Esophagus muscularis mucosa (tissue), 4 donors: ENCODE data around the gene ZNF217. TPM values are rescaled to one million over a fixed set of nuclear protein-coding genes. Genes with fewer than 3 reads are reported as not detected.
"Not testable (repeated sequence)": the region's sequence is repeated elsewhere in the genome, so short reads cannot be mapped to it uniquely, and the experiment has no call there.

Source experiments
- DNase-seq: peaks from one replicate; pipeline ENCODE4 v3.0.0-alpha.2; 2017; ENCODE audit errors: extremely low spot score
- H3K27ac ChIP-seq, 4 donors: fragments of 200-600 bp; sonication (generic); replicated peaks in 1 of 4; 1 replicate in 3 of 4; 2 replicates in 1 of 4; pipeline ENCODE4 v1.5.1; 2016 to 2019; ENCODE audit warnings: mild to moderate bottlenecking in 1 of 4
- H3K27me3 ChIP-seq, 4 donors: fragments of 200-600 bp; sonication (generic); one replicate each; pipeline versions ENCODE4 v1.5.1 to v1.6.0; 2016 to 2019
- H3K36me3 ChIP-seq, 4 donors: fragments of 200-600 bp; sonication (generic); one replicate each; pipeline ENCODE4 v1.5.1; 2016 to 2019
- H3K4me1 ChIP-seq, 4 donors: fragments of 200-600 bp; sonication (generic); one replicate each; pipeline ENCODE4 v1.5.1; 2016 to 2019
- H3K4me3 ChIP-seq, 4 donors: fragments of 200-600 bp; sonication (generic); 1 replicate in 2 of 4; 2 replicates in 2 of 4; pipeline ENCODE4 v1.5.1; 2016 to 2019; ENCODE audit warnings: mild to moderate bottlenecking in 4 of 4, moderate library complexity in 1 of 4
- H3K9me3 ChIP-seq, 4 donors: fragments of 200-600 bp; sonication (generic); 1 replicate in 3 of 4; 2 replicates in 1 of 4; pipeline ENCODE4 v1.5.1; 2016 to 2019
- CTCF ChIP-seq, 3 experiments: fragments of 200-600 bp in 2 of 3; fragments of 450-650 bp in 1 of 3; sonication (generic) in 2 of 3; IDR thresholded peaks; one replicate each; pipeline ENCODE4 v1.5.1; 2017 to 2019; ENCODE audit warnings: antibody characterized with exemption in 3 of 3, mild to moderate bottlenecking in 2 of 3, moderate library complexity in 1 of 3
- EP300 ChIP-seq: sonication (generic); formaldehyde crosslinking; IDR thresholded peaks from one replicate; pipeline ENCODE4 v1.6.1; 2017; ENCODE audit warnings: antibody characterized with exemption
- POLR2A ChIP-seq: fragments of 450-650 bp; IDR thresholded peaks from one replicate; pipeline ENCODE4 v1.6.1; 2017; ENCODE audit warnings: antibody characterized with exemption, moderate library complexity, mild to moderate bottlenecking, low read depth
- POLR2AphosphoS5 ChIP-seq, 2 donors: sonication (generic); formaldehyde crosslinking; IDR thresholded peaks; one replicate each; pipeline ENCODE4 v1.6.1; 2017; ENCODE audit warnings: antibody characterized with exemption in 2 of 2
- WGBS: methylation state at CpG from one replicate; pipeline ENCODE4 v1.1.5; 2018; 5-methylcytosine and 5-hydroxymethylcytosine counted together
- intact Hi-C: fragments of 100-400 bp; cut with DNase I; formaldehyde crosslinking; loops from one replicate; pipeline ENCODE4 v1.15.1; 2023
- total RNA-seq, 4 donors: library from RNA; depleted of rRNA; stranded (reverse); fragments of >200 nt; gene quantifications; one replicate each; pipeline versions ENCODE4 v1.1.0 to v1.2.1, GENCODE V29; 2016

The ZNF217 gene
- total RNA-seq = 10 to 100 TPM; 15.4 to 27.3 (median 18.6) TPM

DNA sequence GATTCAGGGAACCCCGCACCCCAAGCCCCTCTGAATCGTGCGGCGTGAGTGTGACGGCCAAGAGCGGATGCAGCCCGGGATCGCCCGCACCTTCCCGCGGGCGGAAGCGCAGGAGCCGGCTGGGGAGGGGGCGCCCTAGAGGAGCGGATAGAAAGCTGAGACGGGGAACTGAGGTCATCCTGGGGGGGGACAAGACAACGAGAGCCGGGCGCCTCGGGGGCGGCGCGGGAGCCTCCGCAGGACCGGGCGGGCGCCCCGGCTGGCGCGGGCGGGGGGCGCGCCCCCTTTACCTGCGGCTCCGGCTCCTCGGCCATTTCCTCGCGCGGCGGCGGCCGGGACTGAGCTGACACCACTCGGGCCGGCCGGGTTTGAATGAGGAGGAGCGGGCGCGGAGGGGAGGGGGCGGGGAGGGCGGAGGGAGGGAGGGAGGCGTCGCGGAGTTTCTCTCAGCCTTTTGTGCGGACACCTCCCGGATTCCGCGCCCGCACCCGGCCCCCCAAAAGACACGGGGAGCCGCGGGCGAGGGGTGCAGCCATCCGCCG lies at the start of gene ZNF217:
TSS of gene ZNF217 (minus strand) at position 374 of the 542 bp plus-strand sequence. CDS start 11,013 bp downstream, outside the sequence.
- intact Hi-C loops, H3K36me3 ChIP-seq, H3K9me3 ChIP-seq, H3K27me3 ChIP-seq, DNase-seq: not testable (repeated sequence)
- Histone ChIP-seq H3K4me3 (peak within 1 kb of the TSS; percentile 75 to 94 (median 94)), H3K27ac (peak within 1 kb of the TSS; percentile 91 to 99 (median 99)), H3K4me1 (peaks cover 12 to 61% (median 49%) of the 10 kb centered on the region in 4 donors)
- no CpG with 5 or more reads among the region's 66 CpGs for WGBS

DNA sequence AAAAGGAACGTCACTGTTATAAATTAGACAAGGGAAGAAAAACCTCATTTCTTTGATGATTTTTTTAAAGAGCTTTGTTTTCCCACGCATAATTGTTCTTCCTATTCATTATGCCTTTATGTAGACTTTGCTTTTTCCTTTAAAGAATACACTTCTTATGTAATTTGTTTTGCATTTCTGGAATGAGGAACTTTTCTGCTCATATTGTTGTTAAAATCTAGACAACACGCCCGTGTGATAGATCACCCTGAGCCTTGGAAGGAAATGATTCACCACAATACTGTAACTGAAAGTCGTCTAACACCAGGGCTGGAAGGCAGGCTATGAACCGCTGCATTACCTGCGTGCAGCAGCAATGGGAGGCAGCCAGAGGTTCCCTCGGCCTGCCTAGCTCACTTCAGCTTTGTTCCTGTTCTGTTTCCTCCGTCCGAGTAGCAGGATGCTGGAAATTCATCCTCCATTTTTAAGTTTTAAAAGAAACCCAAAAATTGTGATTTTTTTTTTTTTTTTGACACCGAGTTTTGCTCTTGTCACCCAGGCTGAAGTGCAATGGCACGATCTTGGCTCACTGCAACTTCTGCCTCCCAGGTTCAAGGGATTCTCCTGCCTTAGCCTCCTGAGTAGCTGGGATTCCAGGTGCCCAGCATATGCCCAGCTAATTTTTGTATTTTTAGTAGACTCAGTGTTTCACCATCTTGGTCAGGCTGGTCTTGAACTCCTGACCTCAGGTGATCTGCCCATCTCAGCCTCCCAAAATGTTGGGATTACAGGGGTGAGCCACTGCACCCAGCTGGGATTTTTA lies 49.6 kb upstream of the ZNF217 start:
- peaks cover 13 to 18% (median 15%) of the 10 kb centered on the region in 4 donors for H3K4me1 ChIP-seq
- intact Hi-C loops = no loop called here
- H3K27ac ChIP-seq = peak overlapping the region; percentile 44 to 63 (median 52)
- H3K9me3 ChIP-seq = no peaks in the 10 kb centered on the region
- DNase-seq = no peak
- H3K4me3 ChIP-seq = peak overlapping the region in 1 of 4 donors; percentile 10
- WGBS = 35% methylated on average over 12 of the region's 12 CpGs
- TF ChIP-seq POLR2AphosphoS5 (IDR thresholded peaks at IDR 0.05) (no peak), CTCF (IDR thresholded peaks at IDR 0.05) (no peak), POLR2A (no peak), EP300 (no peak)
- H3K27me3 ChIP-seq = no peaks in the 10 kb centered on the region
- H3K36me3 ChIP-seq = no peaks in the 10 kb centered on the region

GRCh38 chr20:53642196-53643030 lies 48.8 kb upstream of the ZNF217 start:
- TF ChIP-seq POLR2AphosphoS5 (IDR thresholded peaks at IDR 0.05) (no peak), EP300 (no peak), CTCF (IDR thresholded peaks at IDR 0.05) (no peak), POLR2A (no peak)
- WGBS = 60% methylated on average over 17 of the region's 17 CpGs
- Histone ChIP-seq H3K4me1 (peaks cover 13 to 18% (median 15%) of the 10 kb centered on the region in 4 donors), H3K4me3 (no peak overlapping the region), H3K36me3 (no peaks in the 10 kb centered on the region), H3K27me3 (no peaks in the 10 kb centered on the region), H3K9me3 (no peaks in the 10 kb centered on the region), H3K27ac (peak overlapping the region; percentile 44 to 63 (median 52))
- no peak for DNase-seq
- intact Hi-C loops = no loop called here

- WGBS = 86% methylated on average over 6 of the region's 6 CpGs
These were observed 46.2 kb upstream of the ZNF217 start for GRCh38 chr20:53639647-53640440.

More at GRCh38 chr20:53639647-53640440, 46.2 kb upstream of the ZNF217 start:
- no peak overlapping the region for H3K4me3 ChIP-seq
- H3K36me3 ChIP-seq = no peaks in the 10 kb centered on the region
- TF ChIP-seq EP300 (no peak), POLR2AphosphoS5 (IDR thresholded peaks at IDR 0.05) (no peak), POLR2A (no peak), CTCF (IDR thresholded peaks at IDR 0.05) (no peak)
- H3K27ac ChIP-seq = no peak overlapping the region
- no peaks in the 10 kb centered on the region for H3K27me3 ChIP-seq
- no peaks in the 10 kb centered on the region for H3K9me3 ChIP-seq
- DNase-seq = no peak
- H3K4me1 ChIP-seq = peaks cover 13 to 18% (median 15%) of the 10 kb centered on the region in 4 donors
- intact Hi-C loops = no loop called here
